Measurements from ENCODE around the gene CD8B. TPM values are rescaled to one million over a fixed set of nuclear protein-coding genes. Genes with fewer than 3 reads are reported as not detected.

CD8B gene
- total and polyA plus RNA-seq, 8 donors: 0.39 to 3.6 (median 0.70) TPM; not detected in 1

DNA sequence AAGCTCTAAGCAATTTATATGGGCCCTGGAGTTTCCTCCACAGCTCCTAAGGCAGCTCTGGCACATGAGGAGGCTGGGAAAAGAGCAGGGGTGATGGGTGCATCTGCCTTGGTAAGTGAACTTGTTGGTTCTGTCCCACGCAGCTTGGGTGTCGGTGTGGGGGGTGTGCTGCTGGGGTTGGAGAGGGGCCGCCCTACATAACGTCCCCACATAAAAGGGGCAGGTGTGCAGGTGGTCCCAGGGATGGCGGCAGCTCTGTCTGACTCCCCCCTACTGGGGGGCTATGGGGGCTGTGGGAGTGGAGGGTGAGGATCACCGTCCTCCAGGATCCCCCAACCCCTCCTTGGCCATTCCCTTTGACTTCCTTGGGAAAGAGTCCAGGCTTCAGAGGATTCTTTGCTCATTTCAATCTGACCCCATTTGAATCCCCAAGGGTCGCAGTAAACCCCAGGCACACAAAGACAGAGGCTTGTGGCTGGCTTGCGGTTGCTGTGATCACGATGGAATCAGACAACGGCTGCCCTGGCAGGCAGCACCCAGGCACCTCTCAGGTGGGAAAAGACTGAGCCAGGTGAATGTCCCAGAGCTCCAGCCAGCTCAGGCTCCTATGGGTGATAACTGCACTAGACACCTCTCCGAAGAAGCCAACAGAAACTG lies 36.5 kb downstream of the CD8B start:
- Histone ChIP-seq H3K9me3 (peaks cover 0 to 17% of the 10 kb centered on the region in 2 donors), H3K36me3 (no peaks in the 10 kb centered on the region), H3K27me3 (no peaks in the 10 kb centered on the region), H3K4me3 (no peak overlapping the region), H3K27ac (no peak overlapping the region), H3K4me1 (no peaks in the 10 kb centered on the region)
- TF ChIP-seq, protein P1, sequence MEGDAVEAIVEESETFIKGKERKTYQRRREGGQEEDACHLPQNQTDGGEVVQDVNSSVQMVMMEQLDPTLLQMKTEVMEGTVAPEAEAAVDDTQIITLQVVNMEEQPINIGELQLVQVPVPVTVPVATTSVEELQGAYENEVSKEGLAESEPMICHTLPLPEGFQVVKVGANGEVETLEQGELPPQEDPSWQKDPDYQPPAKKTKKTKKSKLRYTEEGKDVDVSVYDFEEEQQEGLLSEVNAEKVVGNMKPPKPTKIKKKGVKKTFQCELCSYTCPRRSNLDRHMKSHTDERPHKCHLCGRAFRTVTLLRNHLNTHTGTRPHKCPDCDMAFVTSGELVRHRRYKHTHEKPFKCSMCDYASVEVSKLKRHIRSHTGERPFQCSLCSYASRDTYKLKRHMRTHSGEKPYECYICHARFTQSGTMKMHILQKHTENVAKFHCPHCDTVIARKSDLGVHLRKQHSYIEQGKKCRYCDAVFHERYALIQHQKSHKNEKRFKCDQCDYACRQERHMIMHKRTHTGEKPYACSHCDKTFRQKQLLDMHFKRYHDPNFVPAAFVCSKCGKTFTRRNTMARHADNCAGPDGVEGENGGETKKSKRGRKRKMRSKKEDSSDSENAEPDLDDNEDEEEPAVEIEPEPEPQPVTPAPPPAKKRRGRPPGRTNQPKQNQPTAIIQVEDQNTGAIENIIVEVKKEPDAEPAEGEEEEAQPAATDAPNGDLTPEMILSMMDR (IDR thresholded peaks at IDR 0.05): no peak
- DNase-seq: no peak
- intact Hi-C loops (cut with DNase I): no loop called here
- no peak for ATAC-seq

DNA sequence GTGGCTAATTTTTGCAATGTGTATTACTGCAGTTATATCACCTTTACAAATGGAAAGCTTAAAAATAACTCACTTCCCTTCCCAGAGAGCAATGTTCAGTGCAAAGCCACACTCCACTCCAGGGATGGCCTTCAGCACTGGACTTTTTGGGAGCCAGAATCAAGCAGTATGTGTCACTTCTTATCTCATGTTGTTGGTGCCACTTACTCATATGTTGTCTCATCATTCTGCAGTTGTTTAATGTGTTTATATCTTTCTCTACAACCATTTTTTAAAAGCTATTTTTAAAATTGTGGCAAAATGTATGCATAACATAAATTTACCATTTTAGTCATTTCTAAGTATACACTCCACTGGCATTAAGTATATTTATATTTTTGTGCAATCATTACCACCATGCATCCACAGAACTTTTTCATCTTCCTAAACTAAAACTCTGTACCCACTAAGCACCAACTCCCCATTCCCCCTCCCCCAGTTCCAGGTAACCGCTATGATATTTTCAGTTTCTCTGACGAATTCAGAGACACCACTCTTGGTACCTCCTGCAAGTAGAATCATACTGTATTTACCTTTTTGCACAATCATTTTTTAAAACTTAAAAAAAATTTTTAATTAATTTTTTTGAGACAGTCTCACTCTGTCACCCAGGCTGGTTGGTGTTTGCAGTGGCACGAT lies 38.9 kb downstream of the CD8B start:
- H3K36me3 ChIP-seq: no peaks in the 10 kb centered on the region
- DNase-seq: no peak

DNA sequence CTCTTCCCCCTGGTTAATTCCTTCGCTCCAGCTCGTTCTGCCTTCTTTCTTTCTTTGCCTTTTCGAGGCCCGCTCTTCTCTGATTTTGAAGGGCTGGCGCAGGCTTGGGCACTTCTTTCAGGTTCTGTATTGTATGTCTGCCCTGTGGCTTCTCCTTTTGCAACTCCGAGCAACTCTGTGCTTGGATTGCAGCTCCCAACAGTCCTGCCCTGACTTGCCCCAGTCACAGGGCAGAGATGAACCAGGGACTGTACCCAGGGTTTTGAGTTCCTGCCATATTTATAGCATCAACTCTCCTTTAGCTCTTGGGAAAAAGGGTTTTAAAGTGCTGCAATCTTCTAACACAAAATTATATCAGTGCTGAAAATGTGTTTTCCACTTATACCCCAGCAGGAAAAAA lies 39.8 kb downstream of the CD8B start:
- Histone ChIP-seq H3K9me3 (peaks cover 0 to 17% of the 10 kb centered on the region in 2 donors), H3K27me3 (no peaks in the 10 kb centered on the region), H3K4me3 (no peak overlapping the region), H3K27ac (no peak overlapping the region), H3K36me3 (no peaks in the 10 kb centered on the region), H3K4me1 (no peaks in the 10 kb centered on the region)
- TF ChIP-seq, protein P1 (IDR thresholded peaks at IDR 0.05): no peak
- intact Hi-C loops (cut with DNase I): no loop called here
- no peak for ATAC-seq
- no peak for DNase-seq

More for the DNA sequence above, 38.9 kb downstream of the CD8B start:
- no peak overlapping the region for H3K27ac ChIP-seq
- no peak overlapping the region for H3K4me3 ChIP-seq
- H3K27me3 ChIP-seq: no peaks in the 10 kb centered on the region
- H3K4me1 ChIP-seq: no peaks in the 10 kb centered on the region
- peaks cover 0 to 17% of the 10 kb centered on the region in 2 donors for H3K9me3 ChIP-seq
- no peak for ATAC-seq
- TF ChIP-seq, protein P1 (IDR thresholded peaks at IDR 0.05): no peak
- intact Hi-C loops (cut with DNase I): no loop called here

DNA sequence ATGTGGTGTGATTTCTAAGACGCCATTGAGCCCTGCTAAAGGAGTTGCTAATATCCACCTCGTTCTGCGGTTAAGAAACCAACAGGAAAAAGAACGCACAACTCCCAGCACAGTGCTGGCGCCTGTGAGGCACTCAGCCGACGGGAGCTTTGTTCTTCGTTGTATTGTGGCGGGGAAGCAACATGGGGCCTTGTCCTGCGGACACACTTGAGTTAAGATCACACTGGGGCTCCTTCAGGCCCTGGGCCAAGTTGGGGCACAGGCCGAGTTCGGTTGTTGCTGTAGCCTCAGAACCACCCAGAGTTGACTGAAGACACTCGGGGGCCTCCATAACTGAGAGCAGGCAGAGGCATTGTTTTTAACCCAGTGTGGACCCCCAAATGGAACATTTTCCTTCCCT lies 40.4 kb downstream of the CD8B start:
- ATAC-seq (no peak), DNase-seq (no peak)
- Histone ChIP-seq H3K27me3 (no peaks in the 10 kb centered on the region), H3K9me3 (peaks cover 0 to 17% of the 10 kb centered on the region in 2 donors), H3K4me3 (no peak overlapping the region), H3K27ac (no peak overlapping the region), H3K36me3 (no peaks in the 10 kb centered on the region), H3K4me1 (no peaks in the 10 kb centered on the region)
- intact Hi-C loops (cut with DNase I): no loop called here
- TF ChIP-seq, protein P1 (IDR thresholded peaks at IDR 0.05): no peak

DNA sequence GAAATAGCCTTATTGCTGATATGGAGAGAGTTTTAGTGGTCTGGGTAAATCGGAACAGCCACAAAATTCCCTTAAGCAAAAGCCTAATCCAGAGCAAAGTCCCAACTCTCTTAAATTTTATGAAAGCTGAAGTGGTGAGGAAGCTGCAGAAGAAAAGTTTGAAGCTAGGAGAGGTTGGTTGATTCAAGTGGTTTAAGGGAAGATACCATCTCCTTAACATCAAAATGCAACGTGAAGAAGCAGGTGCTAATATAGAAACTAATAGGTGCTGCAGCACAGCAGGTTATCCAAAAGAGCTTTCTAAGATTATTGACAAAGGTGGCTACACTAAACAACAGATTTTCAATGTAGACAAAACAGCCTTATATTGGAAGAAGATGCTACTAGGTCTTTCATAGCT lies 42.7 kb downstream of the CD8B start:
- intact Hi-C loops (cut with DNase I): no loop called here
- Histone ChIP-seq H3K27me3 (no peaks in the 10 kb centered on the region), H3K27ac (no peak overlapping the region), H3K36me3 (no peaks in the 10 kb centered on the region), H3K4me1 (no peaks in the 10 kb centered on the region), H3K4me3 (no peak overlapping the region), H3K9me3 (peaks cover 0 to 17% of the 10 kb centered on the region in 2 donors)
- DNase-seq (no peak), ATAC-seq (no peak)
- TF ChIP-seq, protein P1 (IDR thresholded peaks at IDR 0.05): no peak

Data from left lung (tissue), 10 donors.